Astrocyte of the cerebellum (primary cell): ENCODE data around the gene MEAF6.
A peak's percentile ranks its signal among the peaks of the same experiment; 100 is the strongest.

ENCODE experiments used
- DNase-seq: peaks from one replicate; pipeline ENCODE4 v3.0.0-alpha.2; 2011; ENCODE audit warnings: low read depth
- H3K4me3 ChIP-seq: 2 replicates; pipeline ENCODE4 v1.5.1; 2011; ENCODE audit warnings: mild to moderate bottlenecking, low read depth, low read length, moderate library complexity
- CTCF ChIP-seq: IDR thresholded peaks from 2 replicates; pipeline ENCODE4 v1.5.1; 2012; ENCODE audit warnings: low read length, low read depth, moderate library complexity, mild to moderate bottlenecking; ENCODE audit errors: missing control alignments
- in situ Hi-C: cut with HindIII; loops from 2 replicates; pipeline ENCODE4 v1.10.0; 2017; ENCODE audit warnings: low sequenced_read_pairs

The MEAF6 gene

DNA sequence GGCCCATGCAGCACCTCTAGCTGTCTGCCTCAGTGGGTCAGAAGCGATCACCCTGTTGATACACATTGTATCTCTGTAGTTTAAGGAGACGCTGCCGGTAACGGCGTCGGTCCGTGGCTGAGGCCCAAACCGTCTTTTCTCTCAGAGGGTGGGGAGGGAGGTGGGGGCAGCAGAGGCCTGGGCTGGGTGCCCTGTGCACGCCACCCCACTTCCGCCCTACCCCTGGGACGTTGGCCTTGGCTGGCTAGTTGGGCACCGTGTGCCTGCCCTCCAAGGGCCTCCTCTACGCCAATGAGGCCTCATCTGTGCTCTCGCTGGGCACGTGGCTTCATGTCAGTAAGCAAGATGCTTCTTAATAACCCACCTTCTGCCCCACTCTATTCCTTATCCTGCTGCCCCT is 30.8 kb downstream of the MEAF6 start:
- DNase-seq, result no peak
- in situ Hi-C loops, result no loop called here
- TF ChIP-seq CTCF, result no peak
- no peak overlapping the region for H3K4me3 ChIP-seq

DNA sequence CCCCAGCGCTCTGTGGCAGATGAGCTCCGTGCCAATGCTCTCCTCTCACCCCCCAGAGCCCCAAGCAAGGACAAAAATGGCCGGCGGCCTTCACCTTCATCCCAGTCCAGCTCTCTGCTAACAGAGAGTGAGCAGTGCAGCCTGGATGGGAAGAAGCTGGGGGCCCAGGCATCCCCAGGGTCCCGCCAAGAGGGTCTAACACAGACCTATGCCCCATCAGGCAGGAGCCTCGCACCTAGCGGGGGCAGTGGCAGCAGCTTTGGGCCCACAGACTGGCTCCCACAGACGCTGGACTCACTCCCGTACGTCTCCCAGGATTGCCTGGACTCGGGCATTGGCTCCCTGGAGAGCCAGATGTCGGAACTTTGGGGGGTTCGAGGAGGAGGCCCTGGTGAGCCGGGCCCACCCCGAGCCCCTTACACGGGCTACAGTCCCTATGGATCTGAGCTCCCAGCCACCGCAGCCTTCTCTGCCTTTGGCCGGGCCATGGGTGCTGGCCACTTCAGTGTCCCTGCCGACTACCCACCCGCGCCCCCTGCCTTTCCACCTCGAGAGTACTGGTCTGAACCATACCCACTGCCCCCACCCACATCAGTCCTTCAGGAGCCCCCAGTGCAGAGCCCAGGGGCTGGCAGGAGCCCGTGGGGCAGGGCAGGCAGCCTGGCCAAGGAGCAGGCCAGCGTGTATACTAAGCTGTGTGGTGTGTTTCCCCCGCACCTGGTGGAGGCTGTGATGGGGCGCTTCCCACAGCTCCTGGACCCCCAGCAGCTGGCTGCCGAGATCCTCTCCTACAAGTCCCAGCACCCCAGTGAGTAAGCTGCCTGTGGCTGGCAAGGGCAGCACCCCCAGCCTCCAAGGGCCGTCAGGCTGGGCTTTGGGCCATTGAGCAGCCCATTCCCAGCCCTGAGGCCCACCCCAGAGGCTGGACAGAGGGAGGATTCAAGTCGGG is 31.5 kb downstream of the MEAF6 start:
- TF ChIP-seq CTCF, result no peak
- no peak overlapping the region for H3K4me3 ChIP-seq
- in situ Hi-C loops, result no loop called here
- DNase-seq, result no peak

DNA sequence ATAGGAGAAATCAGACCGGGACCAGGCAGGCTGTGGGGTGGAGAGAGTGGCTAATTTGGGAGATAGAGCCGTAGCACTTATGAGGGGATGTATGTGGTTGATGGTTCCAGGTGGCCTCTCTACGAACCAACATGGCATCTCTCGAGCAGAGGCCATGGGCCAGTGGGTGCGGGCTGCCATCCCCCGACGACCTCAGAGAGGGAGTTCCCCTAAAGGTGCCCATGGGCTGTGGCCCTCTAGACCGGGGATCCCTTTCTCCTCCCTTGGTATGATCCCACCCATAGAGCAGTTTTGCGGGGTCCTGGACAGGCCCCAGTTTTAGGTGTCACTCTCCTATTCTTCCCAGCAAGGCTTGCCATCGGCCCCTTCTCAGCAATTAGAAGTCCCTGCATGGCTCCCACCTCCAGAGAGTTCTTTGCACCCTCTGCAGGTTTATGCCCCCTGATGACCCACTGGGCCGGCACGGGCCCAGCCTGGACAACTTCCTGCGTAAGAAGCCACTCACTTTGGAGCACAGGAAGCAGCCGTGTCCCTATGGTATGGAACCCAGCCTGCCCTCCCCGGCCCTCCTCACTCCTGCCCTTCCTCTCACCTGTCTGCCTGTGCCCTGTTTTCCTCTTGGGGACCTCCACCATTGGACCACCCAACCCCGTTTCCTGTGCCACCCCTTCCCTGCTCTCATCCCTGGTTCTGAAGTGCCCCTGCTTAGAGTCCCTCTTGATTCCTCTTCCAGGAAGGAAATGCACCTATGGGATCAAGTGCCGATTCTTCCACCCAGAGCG is 32.4 kb downstream of the MEAF6 start:
- DNase-seq, result no peak
- in situ Hi-C loops, result no loop called here
- H3K4me3 ChIP-seq, result no peak overlapping the region
- no peak for TF ChIP-seq CTCF

DNA sequence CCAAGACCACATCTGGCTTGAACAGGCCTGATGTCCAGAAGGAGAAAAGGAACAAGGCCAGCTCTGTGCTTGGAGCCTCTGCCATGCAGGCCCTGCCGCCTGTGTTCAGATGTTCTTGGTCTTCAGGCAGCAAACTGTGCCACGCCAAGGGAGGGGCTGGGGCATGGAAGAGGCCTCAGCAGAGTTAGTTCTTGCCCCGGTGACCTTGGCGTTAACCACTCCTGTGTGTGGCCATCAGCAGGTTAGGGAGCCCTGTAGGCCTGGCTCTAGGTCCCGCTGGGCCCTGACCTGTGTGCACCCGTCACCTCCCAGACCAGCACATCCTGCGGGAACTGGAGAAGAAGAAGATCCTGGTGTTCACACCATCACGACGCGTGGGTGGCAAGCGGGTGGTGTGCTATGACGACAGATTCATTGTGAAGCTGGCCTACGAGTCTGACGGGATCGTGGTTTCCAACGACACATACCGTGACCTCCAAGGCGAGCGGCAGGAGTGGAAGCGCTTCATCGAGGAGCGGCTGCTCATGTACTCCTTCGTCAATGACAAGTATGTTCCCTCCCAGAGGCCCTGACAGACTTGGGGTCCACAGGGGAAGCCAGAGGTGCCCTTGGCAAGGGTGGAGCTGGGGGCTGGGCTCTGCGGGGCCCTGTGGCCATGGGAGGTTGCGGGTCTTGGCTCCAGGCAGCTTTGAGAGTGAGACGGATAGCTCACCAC is 33.1 kb downstream of the MEAF6 start:
- H3K4me3 ChIP-seq, result no peak overlapping the region
- no peak for TF ChIP-seq CTCF
- in situ Hi-C loops, result no loop called here
- no peak for DNase-seq

DNA sequence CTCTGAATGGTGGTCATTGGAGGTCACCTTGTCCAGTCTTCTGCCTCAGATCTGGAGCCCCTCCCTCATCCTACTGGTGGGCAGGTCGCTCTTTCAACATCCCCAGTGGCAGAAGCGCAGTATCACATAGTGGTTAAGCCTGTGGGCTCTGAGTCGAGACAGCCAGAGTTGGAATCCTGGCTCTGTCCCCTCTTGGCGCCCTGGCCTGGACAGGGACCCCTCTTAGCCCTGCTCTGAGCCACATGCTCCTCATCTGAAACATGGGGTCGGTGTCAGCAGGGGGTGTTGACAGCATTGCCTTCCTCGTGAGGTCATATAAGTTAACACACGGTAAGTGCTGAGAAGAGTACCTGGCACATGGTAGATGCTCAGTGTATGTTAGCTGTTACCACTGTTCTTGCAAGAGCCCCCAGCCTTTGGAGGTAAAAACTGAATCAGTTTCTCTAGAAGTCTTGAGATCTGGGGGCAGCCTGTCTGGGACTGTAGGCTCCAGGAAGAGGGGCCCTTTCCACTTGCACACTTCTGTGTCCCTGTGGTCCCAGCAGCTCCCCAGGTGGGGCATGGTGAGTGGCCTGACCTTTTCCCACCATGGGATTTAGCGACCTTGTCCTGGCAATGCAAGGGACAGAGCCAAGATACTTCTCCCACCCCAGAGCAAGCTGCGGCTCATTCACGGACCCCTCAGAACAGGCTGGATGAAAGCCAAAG is 33.8 kb downstream of the MEAF6 start:
- TF ChIP-seq CTCF, result no peak
- no peak overlapping the region for H3K4me3 ChIP-seq
- DNase-seq, result no peak
- in situ Hi-C loops, result no loop called here

DNA sequence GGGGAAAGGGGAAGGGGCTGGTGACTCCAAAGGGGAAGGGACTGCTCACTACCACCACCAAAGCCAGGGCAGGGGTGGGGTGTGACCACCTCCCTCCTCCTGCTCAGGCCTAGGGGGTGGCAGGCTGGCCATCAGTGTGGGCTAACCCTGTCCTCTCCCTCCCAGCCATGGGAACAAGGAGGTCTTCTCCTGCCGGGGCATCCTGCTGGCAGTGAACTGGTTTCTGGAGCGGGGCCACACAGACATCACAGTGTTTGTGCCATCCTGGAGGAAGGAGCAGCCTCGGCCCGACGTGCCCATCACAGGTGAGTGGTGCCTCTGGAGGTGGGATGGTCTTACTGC is 34.5 kb downstream of the MEAF6 start:
- in situ Hi-C loops, result no loop called here
- H3K4me3 ChIP-seq, result peak overlapping the region; percentile 29
- TF ChIP-seq CTCF, result no peak
- no peak for DNase-seq
